A549 (cell line): ENCODE data around the gene DLG2. TPM values are rescaled to one million over a fixed set of nuclear protein-coding genes. Genes with fewer than 3 reads are reported as not detected.

Source experiments
- ATAC-seq, 2 experiments: fragments of 200-7000 bp in 1 of 2; fragments of >200 bp in 1 of 2; cut with Nextera tagmentation in 1 of 2; cut with Tn5 transposase in 1 of 2; 3 replicates each; pipeline versions ENCODE4 v1.8.0 to v1.9.1; 2018 to 2020; ENCODE audit warnings: mild to moderate bottlenecking in 1 of 2, moderate library complexity in 1 of 2
- CTCF ChIA-PET: fragments of 300-600 bp; sonication (Branson Sonifier 250); formaldehyde crosslinking; extraction: SDS; loops from one replicate; lab custom pipeline; 2021; ENCODE audit warnings: antibody characterized with exemption, inconsistent platforms; lab: Yijun Ruan, JAX
- POLR2A ChIA-PET: fragments of 350-600 bp; formaldehyde crosslinking; extraction: SDS; loops from one replicate; lab custom pipeline; 2021; ENCODE audit warnings: antibody characterized with exemption, inconsistent platforms; lab: Yijun Ruan, JAX
- DNase-seq, 2 experiments: peaks; one replicate each; pipeline versions ENCODE4 v3.0.0 to v3.0.0-alpha.2; 2011 to 2016; ENCODE audit warnings: low read depth in 1 of 2, low spot score in 1 of 2
- FAIRE-seq: peaks from 2 replicates; lab custom pipeline; 2011; peaks lifted over from hg19 to GRCh38; lab: Jason Lieb, UNC
- H3K27ac ChIP-seq, 2 experiments: fragments of >200 bp; sonication (Bioruptor Twin); formaldehyde crosslinking; 3 replicates each; pipeline ENCODE4 v1.5.1; 2016 to 2017
- H3K4me1 ChIP-seq: fragments of >200 bp; sonication (Bioruptor Twin); formaldehyde crosslinking; 3 replicates; pipeline ENCODE4 v1.6.1; 2016
- H3K4me2 ChIP-seq: fragments of >200 bp; sonication (Bioruptor Twin); formaldehyde crosslinking; 3 replicates; pipeline ENCODE4 v1.6.1; 2016
- H3K4me3 ChIP-seq: fragments of >200 bp; sonication (Bioruptor Twin); formaldehyde crosslinking; 3 replicates; pipeline ENCODE4 v1.5.1; 2016
- H3K9me3 ChIP-seq: fragments of >200 bp; sonication (Bioruptor Twin); formaldehyde crosslinking; 3 replicates; pipeline ENCODE4 v1.6.1; 2016
- CHD4 ChIP-seq: fragments of 200-600 bp; sonication (generic); IDR thresholded peaks from 2 replicates; pipeline ENCODE4 v1.6.1; 2016; ENCODE audit warnings: antibody characterized with exemption, mild to moderate bottlenecking, borderline replicate concordance
- CTCF ChIP-seq: fragments of >200 bp; sonication (Bioruptor Twin); formaldehyde crosslinking; IDR thresholded peaks from 3 replicates; pipeline ENCODE4 v1.5.1; 2016
- EHF ChIP-seq: fragments of 250-450 bp; sonication (Bioruptor Pico); IDR thresholded peaks from 2 replicates; pipeline ENCODE4 v1.5.0; 2020; ENCODE audit warnings: mild to moderate bottlenecking
- EHMT2 ChIP-seq: fragments of 200-600 bp; sonication (generic); IDR thresholded peaks from 2 replicates; pipeline ENCODE4 v1.6.1; 2016; ENCODE audit warnings: antibody characterized with exemption, low read depth, mild to moderate bottlenecking, moderate library complexity
- HDAC2 ChIP-seq: fragments of 200-600 bp; sonication (generic); IDR thresholded peaks from 2 replicates; pipeline ENCODE4 v1.6.1; 2016
- HMGXB4 ChIP-seq: fragments of 250-450 bp; sonication (Bioruptor Pico); IDR thresholded peaks from 2 replicates; pipeline ENCODE4 v1.5.0; 2021; ENCODE audit warnings: mild to moderate bottlenecking, moderate library complexity, borderline replicate concordance
- HOXB13 ChIP-seq: fragments of 250-450 bp; sonication (Bioruptor Pico); IDR thresholded peaks from 2 replicates; pipeline ENCODE4 v1.5.0; 2020; ENCODE audit warnings: low read depth, mild to moderate bottlenecking, moderate library complexity
- HOXB5 ChIP-seq: fragments of 250-450 bp; sonication (Bioruptor Pico); IDR thresholded peaks from 2 replicates; pipeline ENCODE4 v1.5.0; 2020; ENCODE audit warnings: mild to moderate bottlenecking, moderate library complexity
- JUN ChIP-seq, 2 experiments: fragments of >200 bp; sonication (Bioruptor Twin); formaldehyde crosslinking; IDR thresholded peaks; 2 replicates in 1 of 2; 3 replicates in 1 of 2; pipeline ENCODE4 v1.6.1; 2016 to 2017
- JUNB ChIP-seq: fragments of >200 bp; sonication (Bioruptor Twin); formaldehyde crosslinking; IDR thresholded peaks from 2 replicates; pipeline ENCODE4 v1.6.1; 2016
- KDM1A ChIP-seq: fragments of 200-600 bp; sonication (generic); IDR thresholded peaks from 2 replicates; pipeline ENCODE4 v1.6.1; 2016; ENCODE audit warnings: low read depth, mild to moderate bottlenecking
- MAFK ChIP-seq: fragments of 450-650 bp; IDR thresholded peaks from 2 replicates; pipeline ENCODE4 v1.6.1; 2014; ENCODE audit not compliant: partially characterized antibody
- MAZ ChIP-seq: fragments of 150-350 bp; IDR thresholded peaks from 2 replicates; pipeline ENCODE4 v1.6.1; 2014; ENCODE audit warnings: antibody characterized with exemption, low read depth, low read length, borderline replicate concordance
- NR3C1 ChIP-seq: fragments of >200 bp; sonication (Bioruptor Twin); formaldehyde crosslinking; IDR thresholded peaks from 3 replicates; pipeline ENCODE4 v1.6.1; 2017
- PHF8 ChIP-seq: fragments of 200-600 bp; sonication (generic); IDR thresholded peaks from 2 replicates; pipeline ENCODE4 v1.6.1; 2016; ENCODE audit warnings: low read depth, mild to moderate bottlenecking, antibody characterized with exemption, moderate library complexity, borderline replicate concordance
- POLR2AphosphoS2 ChIP-seq: conservative IDR thresholded peaks from 2 replicates; pipeline ENCODE4 v1.6.1; 2012; ENCODE audit warnings: low read length, improper control_type of control experiment, inconsistent platforms
- RAD21 ChIP-seq, 2 experiments: fragments of >200 bp in 1 of 2; sonication (Bioruptor Twin) in 1 of 2; formaldehyde crosslinking in 1 of 2; IDR thresholded peaks in 1 of 2; conservative IDR thresholded peaks in 1 of 2; 2 replicates in 1 of 2; 3 replicates in 1 of 2; pipeline ENCODE4 v1.6.1; 2012 to 2018; ENCODE audit warnings: inconsistent platforms in 1 of 2
- RARB ChIP-seq: fragments of 250-450 bp; sonication (Bioruptor Pico); IDR thresholded peaks from 2 replicates; pipeline ENCODE4 v1.8.0; 2021; ENCODE audit warnings: mild to moderate bottlenecking, moderate library complexity
- TFCP2L1 ChIP-seq: fragments of 250-450 bp; sonication (Bioruptor Pico); IDR thresholded peaks from 2 replicates; pipeline ENCODE4 v1.5.0; 2021; ENCODE audit warnings: mild to moderate bottlenecking
- ZC3H11A ChIP-seq: fragments of 450-650 bp; IDR thresholded peaks from 2 replicates; pipeline ENCODE4 v1.6.1; 2014; ENCODE audit warnings: antibody characterized with exemption, mild to moderate bottlenecking
- ZSCAN20 ChIP-seq: fragments of 250-450 bp; sonication (Bioruptor Pico); IDR thresholded peaks from 2 replicates; pipeline ENCODE4 v1.8.0; 2022; ENCODE audit warnings: mild to moderate bottlenecking, moderate library complexity
- polyA plus RNA-seq, 4 experiments: library from polyadenylated mRNA; depleted of rRNA in 3 of 4; stranded (reverse); fragments of >200 nt; fragmentation: RNase III in 1 of 4; extraction: RNeasy Plus Mini Kit Qiagen cat#74134 plus additional on column Dnase treatment in 1 of 4; gene quantifications; 2 replicates in 3 of 4; 3 replicates in 1 of 4; pipeline ENCODE4 v1.2.3, GENCODE V29; 2011 to 2017
- TF ChIP-seq, protein P1 (sequence below): IDR thresholded peaks from 2 replicates; pipeline ENCODE4 v1.6.1; 2012
- TF ChIP-seq, protein P2 (sequence below): fragments of 450-650 bp; IDR thresholded peaks from 2 replicates; pipeline ENCODE4 v1.6.1; 2014; ENCODE audit warnings: antibody characterized with exemption

The DLG2 gene
- polyA plus RNA-seq, 2 of the 4 experiments (the other 2 are of a cell fraction), result 0.26 to 0.79 TPM

GRCh38 chr11:85263328-85263727, 363.8 kb downstream of the DLG2 start (continued):
- TF ChIP-seq HMGXB4 (CRISPR knock-in tag), result no peak
- TF ChIP-seq JUNB, result no peak
- TF ChIP-seq PHF8, result no peak
- no peak for TF ChIP-seq KDM1A
- no peak for TF ChIP-seq JUN (IDR thresholded peaks at IDR 0.05)
- TF ChIP-seq ZSCAN20 (CRISPR knock-in tag), result no peak

GRCh38 chr11:85257837-85258236, 369.3 kb downstream of the DLG2 start:
- DNase-seq, result no peak
- CTCF ChIA-PET, result no interaction called here
- FAIRE-seq, result no peak
- H3K9me3 ChIP-seq, result no peaks in the 10 kb centered on the region
- no peak overlapping the region for H3K4me3 ChIP-seq
- H3K27ac ChIP-seq, result no peak overlapping the region
- TF ChIP-seq HOXB13 (no peak), EHF (CRISPR knock-in tag) (no peak), HDAC2 (no peak), MAFK (no peak), HOXB5 (no peak), RARB (CRISPR knock-in tag) (no peak), RAD21 (conservative IDR thresholded peaks at IDR 0.05 in 1 of 2, IDR thresholded peaks at IDR 0.05 in 1 of 2) (no peak), NR3C1 (no peak), MAZ (no peak), PHF8 (no peak), EHMT2 (no peak), JUN (IDR thresholded peaks at IDR 0.05) (no peak), POLR2AphosphoS2 (no peak), HMGXB4 (CRISPR knock-in tag) (no peak), TFCP2L1 (CRISPR knock-in tag) (no peak), CTCF (no peak), CHD4 (no peak), ZC3H11A (no peak)
- TF ChIP-seq, protein P1, sequence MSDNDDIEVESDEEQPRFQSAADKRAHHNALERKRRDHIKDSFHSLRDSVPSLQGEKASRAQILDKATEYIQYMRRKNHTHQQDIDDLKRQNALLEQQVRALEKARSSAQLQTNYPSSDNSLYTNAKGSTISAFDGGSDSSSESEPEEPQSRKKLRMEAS, result no peak
- TF ChIP-seq, protein P2, sequence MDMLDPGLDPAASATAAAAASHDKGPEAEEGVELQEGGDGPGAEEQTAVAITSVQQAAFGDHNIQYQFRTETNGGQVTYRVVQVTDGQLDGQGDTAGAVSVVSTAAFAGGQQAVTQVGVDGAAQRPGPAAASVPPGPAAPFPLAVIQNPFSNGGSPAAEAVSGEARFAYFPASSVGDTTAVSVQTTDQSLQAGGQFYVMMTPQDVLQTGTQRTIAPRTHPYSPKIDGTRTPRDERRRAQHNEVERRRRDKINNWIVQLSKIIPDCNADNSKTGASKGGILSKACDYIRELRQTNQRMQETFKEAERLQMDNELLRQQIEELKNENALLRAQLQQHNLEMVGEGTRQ, result no peak
- POLR2A ChIA-PET, result no interaction called here
- H3K4me2 ChIP-seq, result no peak overlapping the region
- no peak for ATAC-seq
- H3K4me1 ChIP-seq, result no peaks in the 10 kb centered on the region
